ENCODE measurements around the gene ZMIZ1. TPM values are rescaled to one million over a fixed set of nuclear protein-coding genes. Genes with fewer than 3 reads are reported as not detected.

The ZMIZ1 gene
- total and polyA plus RNA-seq, 7 experiments from 2014 or later = 1.8 to 57.2 (median 14.2) TPM

- Mint-ChIP-seq H3K4me3 (no peak overlapping the region), H3K9me3 (no peaks in the 10 kb centered on the region), H3K4me1 (peaks cover 24 to 58% (median 38%) of the 10 kb centered on the region in 7 donors), H3K27ac (peak overlapping the region in 5 of 9 donors; percentile 2 to 69 (median 8)), H3K36me3 (peaks cover 0 to 12% (median 7%) of the 10 kb centered on the region in 5 donors), H3K27me3 (no peaks in the 10 kb centered on the region)
- no peak overlapping the region for H3K4me3 ChIP-seq (ENCODE audit: low read length)
- DNase-seq (no peak), ATAC-seq (no peak)
- POLR2A ChIA-PET = interaction anchor here (0.6 kb wide), 1 partner anchor 915 kb away, joined by 3 read pairs; no protein-coding TSS in a partner anchor
- intact Hi-C loops (cut with micrococcal nuclease) = loop anchor here (2.0 to 5.0 kb wide), 4 partner anchors 43 to 1241 kb away; partner anchors contain the start of genes ZCCHC24 (in 1 of the 2) and ZMIZ1 (in 1 of the 2)
- no peak overlapping the region for H3K27ac ChIP-seq (ENCODE audit: low read depth, low read length)
- H3K4me1 ChIP-seq (ENCODE audit: control insufficient read depth in 2 of 2, insufficient read depth in 2 of 2, low read length in 2 of 2) = peaks cover 21 to 31% of the 10 kb centered on the region in 2 donors
- H3K36me3 ChIP-seq (ENCODE audit: control insufficient read depth in 2 of 3, insufficient read depth in 3 of 3, low read length in 3 of 3) = peaks cover 0 to 7% (median 0%) of the 10 kb centered on the region in 3 experiments
- CTCF ChIA-PET = interaction anchor here (1.0 kb wide), 1 partner anchor 82 kb away, joined by 3 read pairs; no protein-coding TSS in a partner anchor
- no peaks in the 10 kb centered on the region for H3K27me3 ChIP-seq (ENCODE audit: control insufficient read depth in 2 of 2, insufficient read depth in 2 of 2, low read length in 2 of 2)
- no peaks in the 10 kb centered on the region for H3K9me3 ChIP-seq (ENCODE audit: control insufficient read depth in 2 of 3, low read length in 3 of 3)
These were observed 219.4 kb downstream of the ZMIZ1 start for GRCh38 chr10:79287973-79288723.

- Histone ChIP-seq H3K4me1 (ENCODE audit: control insufficient read depth in 2 of 2, insufficient read depth in 2 of 2, low read length in 2 of 2) (peaks cover 21 to 22% of the 10 kb centered on the region in 2 donors), H3K36me3 (ENCODE audit: control insufficient read depth in 2 of 3, insufficient read depth in 3 of 3, low read length in 3 of 3) (peaks cover 0 to 13% (median 0%) of the 10 kb centered on the region in 3 experiments), H3K27ac (ENCODE audit: low read depth, low read length) (no peak overlapping the region), H3K27me3 (ENCODE audit: control insufficient read depth in 2 of 2, insufficient read depth in 2 of 2, low read length in 2 of 2) (no peaks in the 10 kb centered on the region), H3K4me3 (ENCODE audit: low read length) (no peak overlapping the region), H3K9me3 (ENCODE audit: control insufficient read depth in 2 of 3, low read length in 3 of 3) (no peaks in the 10 kb centered on the region)
- intact Hi-C loops (cut with micrococcal nuclease) = loop anchor here (5.0 kb wide), 3 partner anchors 158 to 1242 kb away; partner anchors contain the start of genes ZCCHC24 (in 1 of the 2) and ZMIZ1 (in 1 of the 2)
- ChIA-PET CTCF (no interaction called here), POLR2A (interaction anchor here (1.0 kb wide), 1 partner anchor 56 kb away, joined by 3 read pairs; no protein-coding TSS in a partner anchor)
- no peak for ATAC-seq
- H3K36me3 Mint-ChIP-seq = peaks cover 0 to 16% (median 7%) of the 10 kb centered on the region in 5 donors
- peak overlapping the region in 2 of 9 donors; percentile 40 to 76 for H3K27ac Mint-ChIP-seq
- no peak overlapping the region for H3K4me3 Mint-ChIP-seq
- peaks cover 24 to 55% (median 32%) of the 10 kb centered on the region in 7 donors for H3K4me1 Mint-ChIP-seq
- no peak for DNase-seq
- H3K9me3 Mint-ChIP-seq = no peaks in the 10 kb centered on the region
- no peaks in the 10 kb centered on the region for H3K27me3 Mint-ChIP-seq
These were observed 221.0 kb downstream of the ZMIZ1 start for GRCh38 chr10:79289801-79290200.

GRCh38 chr10:79292026-79292766 lies 223.4 kb downstream of the ZMIZ1 start:
- ATAC-seq (no peak), DNase-seq (no peak)
- peaks cover 0 to 28% (median 14%) of the 10 kb centered on the region in 5 donors for H3K36me3 Mint-ChIP-seq
- Histone ChIP-seq H3K27me3 (ENCODE audit: control insufficient read depth in 2 of 2, insufficient read depth in 2 of 2, low read length in 2 of 2) (no peaks in the 10 kb centered on the region), H3K27ac (ENCODE audit: low read depth, low read length) (no peak overlapping the region), H3K4me1 (ENCODE audit: control insufficient read depth in 2 of 2, insufficient read depth in 2 of 2, low read length in 2 of 2) (peaks cover 0 to 3% of the 10 kb centered on the region in 2 donors), H3K4me3 (ENCODE audit: low read length) (no peak overlapping the region), H3K36me3 (ENCODE audit: control insufficient read depth in 2 of 3, insufficient read depth in 3 of 3, low read length in 3 of 3) (peaks cover 0 to 23% (median 0%) of the 10 kb centered on the region in 3 experiments), H3K9me3 (ENCODE audit: control insufficient read depth in 2 of 3, low read length in 3 of 3) (no peaks in the 10 kb centered on the region)
- no peaks in the 10 kb centered on the region for H3K27me3 Mint-ChIP-seq
- H3K9me3 Mint-ChIP-seq = no peaks in the 10 kb centered on the region
- intact Hi-C loops (cut with micrococcal nuclease) = loop anchor here in 1 of 2 donors (2.0 kb wide), 1 partner anchor 31 kb away; no protein-coding TSS in a partner anchor
- H3K27ac Mint-ChIP-seq = peak overlapping the region in 2 of 9 donors; percentile 7 to 44
- H3K4me1 Mint-ChIP-seq = peaks cover 5 to 44% (median 10%) of the 10 kb centered on the region in 7 donors
- H3K4me3 Mint-ChIP-seq = no peak overlapping the region
- POLR2A ChIA-PET = no interaction called here
- CTCF ChIA-PET = interaction anchor here (0.9 to 1.4 kb wide), 2 partner anchors 32 to 176 kb away, joined by 3 to 4 read pairs; no protein-coding TSS in a partner anchor

- ChIA-PET POLR2A (no interaction called here), CTCF (interaction anchor here (0.6 to 1.4 kb wide), 3 partner anchors 31 to 175 kb away, joined by 3 to 4 read pairs (median 4); no protein-coding TSS in a partner anchor)
- ATAC-seq (peak; percentile 57), DNase-seq (peak in 2 of 9 donors; percentile 10 to 25)
- Mint-ChIP-seq H3K27ac (no peak overlapping the region), H3K9me3 (no peaks in the 10 kb centered on the region), H3K4me1 (peaks cover 0 to 40% (median 5%) of the 10 kb centered on the region in 7 donors), H3K36me3 (peaks cover 0 to 33% (median 14%) of the 10 kb centered on the region in 5 donors), H3K4me3 (no peak overlapping the region), H3K27me3 (no peaks in the 10 kb centered on the region)
- intact Hi-C loops (cut with micrococcal nuclease) = loop anchor here (1.0 to 2.0 kb wide), 4 partner anchors 30 to 174 kb away; partner anchors contain the start of gene PPIF (in 2 of the 2)
- Histone ChIP-seq H3K36me3 (ENCODE audit: control insufficient read depth in 2 of 3, insufficient read depth in 3 of 3, low read length in 3 of 3) (peaks cover 0 to 29% (median 0%) of the 10 kb centered on the region in 3 experiments), H3K4me3 (ENCODE audit: low read length) (no peak overlapping the region), H3K9me3 (ENCODE audit: control insufficient read depth in 2 of 3, low read length in 3 of 3) (no peaks in the 10 kb centered on the region), H3K27me3 (ENCODE audit: control insufficient read depth in 2 of 2, insufficient read depth in 2 of 2, low read length in 2 of 2) (no peaks in the 10 kb centered on the region), H3K27ac (ENCODE audit: low read depth, low read length) (no peak overlapping the region), H3K4me1 (ENCODE audit: control insufficient read depth in 2 of 2, insufficient read depth in 2 of 2, low read length in 2 of 2) (no peaks in the 10 kb centered on the region)
These were observed 224.4 kb downstream of the ZMIZ1 start for GRCh38 chr10:79292891-79293746.

GRCh38 chr10:79293841-79294581 lies 225.2 kb downstream of the ZMIZ1 start:
- intact Hi-C loops (cut with micrococcal nuclease) = loop anchor here (1.0 to 2.0 kb wide), 4 partner anchors 29 to 173 kb away; partner anchors contain the start of gene PPIF (in 2 of the 2)
- Mint-ChIP-seq H3K4me3 (no peak overlapping the region), H3K27ac (peak overlapping the region in 1 of 9 donors; percentile 74), H3K4me1 (peaks cover 0 to 39% (median 4%) of the 10 kb centered on the region in 7 donors), H3K9me3 (no peaks in the 10 kb centered on the region), H3K36me3 (peaks cover 0 to 35% (median 14%) of the 10 kb centered on the region in 5 donors), H3K27me3 (no peaks in the 10 kb centered on the region)
- ATAC-seq (peak; percentile 75), DNase-seq (no peak)
- H3K36me3 ChIP-seq (ENCODE audit: control insufficient read depth in 2 of 3, insufficient read depth in 3 of 3, low read length in 3 of 3) = peaks cover 0 to 38% (median 0%) of the 10 kb centered on the region in 3 experiments
- H3K4me1 ChIP-seq (ENCODE audit: control insufficient read depth in 2 of 2, insufficient read depth in 2 of 2, low read length in 2 of 2) = no peaks in the 10 kb centered on the region
- POLR2A ChIA-PET = no interaction called here
- CTCF ChIA-PET = interaction anchor here (0.6 to 1.8 kb wide), 5 partner anchors 30 to 80 kb away, joined by 3 to 4 read pairs (median 4); no protein-coding TSS in a partner anchor
- no peak overlapping the region for H3K4me3 ChIP-seq (ENCODE audit: low read length)
- H3K9me3 ChIP-seq (ENCODE audit: control insufficient read depth in 2 of 3, low read length in 3 of 3) = no peaks in the 10 kb centered on the region
- H3K27me3 ChIP-seq (ENCODE audit: control insufficient read depth in 2 of 2, insufficient read depth in 2 of 2, low read length in 2 of 2) = no peaks in the 10 kb centered on the region
- no peak overlapping the region for H3K27ac ChIP-seq (ENCODE audit: low read depth, low read length)
